SH-SY5Y (cell line): ENCODE measurements around the gene KLHDC1.

Source experiments
- GATA2 ChIP-seq: IDR thresholded peaks from 2 replicates; pipeline ENCODE4 v1.6.1; 2011; ENCODE audit warnings: mild to moderate bottlenecking, low read depth, low read length
- GATA3 ChIP-seq: IDR thresholded peaks from 2 replicates; pipeline ENCODE4 v1.6.1; 2011; ENCODE audit warnings: low read depth, mild to moderate bottlenecking, low read length, moderate library complexity

The KLHDC1 gene

GRCh38 chr14:49703965-49704364, 11.0 kb downstream of the KLHDC1 start:
- TF ChIP-seq GATA2 = no peak
- no peak for TF ChIP-seq GATA3

GRCh38 chr14:49720744-49721143, 27.8 kb downstream of the KLHDC1 start:
- no peak for TF ChIP-seq GATA2
- TF ChIP-seq GATA3 = no peak

DNA sequence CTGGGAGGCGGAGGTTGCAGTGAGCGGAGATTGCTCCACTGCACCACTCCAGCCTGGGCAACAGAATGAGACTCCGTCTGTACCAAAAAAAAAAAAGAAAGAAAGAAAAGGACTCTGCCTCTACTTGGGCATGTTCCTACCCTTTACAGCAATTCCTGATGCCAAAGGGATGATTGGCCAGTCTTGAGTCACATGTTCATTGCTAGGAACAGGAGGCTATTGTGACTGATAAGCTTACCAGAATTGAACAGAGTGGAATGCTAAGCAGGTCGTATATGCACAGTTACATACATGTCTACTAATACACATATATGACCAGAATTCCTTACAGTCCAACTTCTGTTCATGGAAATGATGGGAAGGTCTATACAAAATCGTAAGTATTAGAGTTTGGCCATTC, 34.3 kb downstream of the KLHDC1 start:
- no peak for TF ChIP-seq GATA3
- no peak for TF ChIP-seq GATA2

GRCh38 chr14:49732896-49733295, 40.0 kb downstream of the KLHDC1 start:
- no peak for TF ChIP-seq GATA2
- no peak for TF ChIP-seq GATA3

DNA sequence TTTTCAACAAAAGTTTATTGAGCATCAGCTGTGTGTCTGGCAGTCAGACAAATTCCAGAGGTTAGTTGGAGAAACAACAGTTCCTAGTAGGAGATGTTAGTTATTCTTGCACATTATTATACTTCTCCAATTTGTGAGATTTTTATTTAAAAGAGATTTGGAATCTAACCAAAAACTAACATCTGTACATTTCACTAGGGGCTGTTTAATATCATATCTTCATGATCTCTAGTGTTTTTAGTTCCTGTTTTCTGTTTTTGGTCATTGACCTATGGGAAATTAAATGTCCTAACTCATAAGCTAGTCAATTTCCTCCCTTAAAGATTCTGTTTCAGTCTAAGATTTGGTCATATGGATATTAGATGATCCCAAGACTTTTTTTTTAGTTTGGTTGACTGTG, 40.9 kb downstream of the KLHDC1 start:
- TF ChIP-seq GATA2 = no peak
- no peak for TF ChIP-seq GATA3

DNA sequence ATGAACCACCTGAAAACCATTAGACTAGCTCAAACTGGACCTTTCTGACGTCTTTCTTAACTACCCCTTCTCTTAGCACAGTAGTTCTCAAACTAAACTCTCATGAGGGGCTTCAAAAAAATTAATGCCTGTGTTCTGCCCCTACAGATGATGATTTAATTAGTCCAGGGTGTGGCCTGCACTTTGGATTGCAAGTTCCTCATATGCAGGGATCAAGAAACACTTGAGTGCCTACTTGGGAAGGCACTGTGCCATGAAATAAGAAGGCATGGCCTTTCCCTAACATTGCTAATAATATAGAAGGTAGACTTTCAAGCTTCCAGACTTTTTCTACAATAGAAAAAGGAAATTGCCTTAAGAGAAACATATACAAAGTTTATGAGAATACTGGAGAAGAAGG, 52.3 kb downstream of the KLHDC1 start:
- TF ChIP-seq GATA3 (no peak), GATA2 (no peak)

- TF ChIP-seq GATA3 (no peak), GATA2 (no peak)
Observed at GRCh38 chr14:49754570-49755097, 61.7 kb downstream of the KLHDC1 start.

DNA sequence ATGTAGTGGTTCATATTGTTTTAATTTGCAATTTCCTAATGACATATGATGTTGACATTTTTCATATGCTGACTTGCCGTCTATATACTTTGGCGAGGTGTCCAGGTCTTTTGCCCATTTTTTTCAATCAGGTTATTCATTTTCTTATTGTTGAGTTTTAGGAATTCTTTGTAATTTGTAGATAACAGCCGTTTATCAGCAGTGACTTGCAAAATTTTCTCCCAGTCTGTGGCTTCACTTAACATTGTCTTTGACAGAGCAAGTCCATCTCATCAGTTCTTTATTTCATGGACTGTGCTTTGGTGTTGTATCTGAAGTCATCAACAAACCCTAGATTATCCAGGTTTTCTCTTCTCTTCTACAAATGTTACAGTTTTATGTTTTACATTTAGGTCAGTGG, 62.5 kb downstream of the KLHDC1 start:
- TF ChIP-seq GATA3 (no peak), GATA2 (no peak)

DNA sequence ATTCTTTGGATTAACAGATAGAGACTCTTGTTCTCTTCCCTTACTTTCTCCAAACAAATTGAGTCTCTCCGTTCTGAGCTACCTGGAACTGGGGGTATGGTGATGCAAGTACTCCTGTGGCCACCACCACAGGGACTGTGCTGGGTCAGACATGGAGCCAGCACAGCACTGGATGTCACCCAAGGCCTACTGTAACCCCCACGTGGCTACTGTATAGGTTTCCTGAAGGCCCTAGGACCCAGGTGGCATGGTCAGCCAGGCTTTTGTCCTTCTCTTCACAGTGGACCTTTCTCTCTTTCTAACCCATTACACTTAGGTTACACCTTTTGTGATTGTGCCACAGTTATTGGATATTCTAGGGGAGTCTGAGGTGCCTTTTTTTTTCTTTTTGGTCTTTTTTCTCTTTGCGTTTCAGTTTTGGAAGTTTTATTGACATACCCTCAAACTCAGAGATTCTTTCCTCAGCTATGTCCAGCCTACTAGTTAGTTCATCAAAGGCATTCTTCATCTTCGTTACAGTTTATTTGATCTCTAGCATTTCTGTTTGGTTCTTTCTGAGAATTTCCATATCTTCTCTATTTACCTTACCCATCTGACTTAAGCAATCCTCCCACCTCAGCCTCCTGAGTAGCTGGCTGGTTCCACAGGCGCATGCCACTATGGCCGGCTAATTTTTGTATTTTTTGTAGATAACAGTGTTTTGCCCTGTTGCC, 69.1 kb downstream of the KLHDC1 start:
- TF ChIP-seq GATA3 (no peak), GATA2 (no peak)

- TF ChIP-seq GATA3 = no peak
- no peak for TF ChIP-seq GATA2
Observed at GRCh38 chr14:49766839-49767238, 73.9 kb downstream of the KLHDC1 start.

GRCh38 chr14:49767270-49767570, 74.3 kb downstream of the KLHDC1 start:
- TF ChIP-seq GATA2 = no peak
- no peak for TF ChIP-seq GATA3

DNA sequence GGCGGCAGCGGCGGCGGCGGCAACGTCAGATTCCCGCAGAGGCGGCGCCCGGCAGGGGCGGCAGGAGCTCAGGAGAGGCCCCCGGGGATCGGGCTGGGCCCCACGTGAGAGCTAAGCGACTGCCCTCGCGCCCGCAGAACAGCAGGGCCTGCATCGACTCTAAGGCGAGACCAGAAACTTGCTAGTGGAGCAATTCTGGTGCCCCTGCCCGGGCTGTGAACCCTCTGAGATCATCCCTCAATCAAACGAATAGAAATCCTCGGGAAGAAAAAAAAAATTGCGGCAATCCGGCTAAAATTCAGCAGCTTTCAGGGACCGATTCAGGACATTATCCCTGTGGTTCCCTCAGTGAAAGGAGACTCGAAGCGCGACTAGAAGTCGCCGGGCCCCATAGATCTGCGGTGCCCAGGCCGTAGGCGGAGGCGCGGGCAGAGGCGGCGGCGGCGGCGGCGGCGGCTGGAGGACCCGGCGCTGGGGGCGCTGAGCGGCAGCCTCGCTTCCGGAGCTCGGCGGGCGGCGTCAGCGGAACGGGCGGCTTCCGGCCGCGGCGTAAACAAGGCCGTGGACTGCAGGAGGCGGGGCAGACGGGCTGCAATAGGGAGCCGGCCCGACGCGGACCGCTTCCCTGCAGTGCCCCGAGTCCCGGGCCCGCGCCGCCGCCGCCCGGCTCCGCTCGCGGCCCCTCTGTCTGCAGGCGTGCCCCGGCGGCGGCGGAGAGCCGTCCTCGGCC, 74.8 kb downstream of the KLHDC1 start, which contains the start of gene KLHDC2:
KLHDC2 (plus strand) TSS at position 583 of the 730 bp plus-strand sequence. CDS start 316 bp downstream, outside the sequence.
- TF ChIP-seq GATA2 (no peak), GATA3 (no peak)

DNA sequence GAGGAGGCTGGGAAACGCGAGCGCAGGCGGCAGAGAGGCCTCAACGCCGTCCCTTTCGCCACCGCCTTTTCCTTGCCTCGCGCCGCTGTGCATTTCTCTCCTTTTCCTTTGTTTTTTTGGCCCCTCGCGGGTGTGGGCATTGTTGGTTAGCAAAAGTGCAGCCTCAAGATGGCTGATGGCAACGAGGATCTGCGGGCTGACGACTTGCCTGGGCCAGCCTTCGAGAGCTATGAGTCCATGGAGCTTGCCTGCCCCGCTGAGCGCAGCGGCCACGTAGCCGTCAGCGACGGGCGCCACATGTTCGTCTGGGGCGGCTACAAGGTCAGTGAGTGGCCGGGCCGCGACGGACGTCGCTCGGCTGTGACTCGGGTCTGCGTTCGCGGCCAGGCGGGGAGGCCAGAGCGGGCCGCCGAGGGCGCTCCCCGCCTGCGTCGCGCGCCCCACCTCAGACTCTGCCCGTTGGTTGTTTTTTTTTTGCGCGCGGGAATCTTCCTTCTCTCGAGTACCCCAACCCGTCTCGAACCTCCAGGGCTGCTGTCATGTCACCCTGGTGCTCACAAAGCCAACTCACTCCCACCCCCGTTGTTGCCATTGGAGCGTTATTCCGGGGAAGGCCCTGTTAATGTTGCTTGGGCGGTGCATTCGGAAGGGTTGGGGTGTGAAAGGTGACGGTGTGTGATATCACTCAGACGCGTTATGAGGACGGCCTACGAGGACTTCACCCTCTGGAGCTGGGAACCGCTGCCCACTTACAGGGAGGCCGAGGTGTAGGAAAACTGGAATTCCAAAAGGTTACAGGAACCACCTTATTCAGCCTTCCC, 75.6 kb downstream of the KLHDC1 start:
- TF ChIP-seq GATA3 = no peak
- no peak for TF ChIP-seq GATA2

DNA sequence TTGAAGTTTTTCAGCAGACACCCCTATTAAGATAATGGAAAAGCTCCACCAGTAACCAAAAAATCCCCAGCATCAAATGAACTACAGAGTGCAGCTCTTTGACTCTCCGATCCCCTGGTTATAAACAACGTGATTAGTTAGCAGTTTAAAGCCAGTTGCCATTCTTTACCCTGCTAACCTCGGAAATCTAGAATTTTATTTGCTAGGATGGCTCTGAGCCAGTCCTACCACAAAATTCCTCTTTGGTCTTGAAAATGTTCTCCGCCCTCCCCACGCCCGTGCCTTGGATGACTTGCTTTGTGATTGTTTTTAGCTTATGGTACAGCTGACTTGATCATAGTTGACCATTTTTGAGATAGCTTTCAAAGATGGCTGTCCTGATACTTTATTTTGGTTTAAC, 76.3 kb downstream of the KLHDC1 start:
- TF ChIP-seq GATA3 = no peak
- TF ChIP-seq GATA2 = no peak
